Stomach (tissue), 9 donors: ENCODE results near the gene PDX1. TPM values are rescaled to one million over a fixed set of nuclear protein-coding genes. Genes with fewer than 3 reads are reported as not detected.

Source experiments
- DNase-seq, 2 donors: peaks; one replicate each; pipeline versions ENCODE4 v3.0.0 to v3.0.0-alpha.2; 2013 to 2019
- H3K27ac ChIP-seq, 5 donors: fragments of 200-600 bp in 4 of 5; sonication (generic) in 4 of 5; one replicate each; pipeline ENCODE4 v1.5.1; 2013 to 2019; ENCODE audit warnings: mild to moderate bottlenecking in 1 of 5, moderate library complexity in 1 of 5
- H3K27me3 ChIP-seq, 3 donors: fragments of 200-600 bp; sonication (generic); one replicate each; pipeline ENCODE4 v1.5.1; 2017 to 2019; ENCODE audit warnings: mixed run types in 1 of 3
- H3K36me3 ChIP-seq, 4 donors: fragments of 200-600 bp; sonication (generic); 1 replicate in 3 of 4; 2 replicates in 1 of 4; pipeline ENCODE4 v1.5.1; 2016 to 2019
- H3K4me1 ChIP-seq, 4 donors: fragments of 200-600 bp; sonication (generic); one replicate each; pipeline ENCODE4 v1.5.1; 2016 to 2019
- H3K4me3 ChIP-seq, 4 donors: fragments of 200-600 bp; sonication (generic) in 3 of 4; one replicate each; pipeline ENCODE4 v1.5.1; 2016 to 2019; ENCODE audit warnings: mild to moderate bottlenecking in 1 of 4
- H3K9me3 ChIP-seq, 4 donors: fragments of 200-600 bp; sonication (generic); one replicate each; pipeline ENCODE4 v1.5.1; 2016 to 2019
- CTCF ChIP-seq, 7 experiments: fragments of 450-650 bp in 4 of 7; fragments of 200-600 bp in 3 of 7; sonication (generic) in 3 of 7; IDR thresholded peaks; one replicate each; pipeline ENCODE4 v1.5.1; 2016 to 2019; ENCODE audit warnings: antibody characterized with exemption in 7 of 7, control low read depth in 2 of 7, mild to moderate bottlenecking in 1 of 7
- EP300 ChIP-seq: sonication (generic); formaldehyde crosslinking; IDR thresholded peaks from one replicate; pipeline ENCODE4 v1.6.1; 2017; ENCODE audit warnings: antibody characterized with exemption
- POLR2A ChIP-seq, 4 donors: fragments of 450-650 bp; IDR thresholded peaks; one replicate each; pipeline ENCODE4 v1.6.1; 2016; ENCODE audit warnings: antibody characterized with exemption in 4 of 4, control low read depth in 2 of 4, mild to moderate bottlenecking in 1 of 4, moderate library complexity in 1 of 4
- POLR2AphosphoS5 ChIP-seq, 3 donors: sonication (generic); formaldehyde crosslinking; IDR thresholded peaks; one replicate each; pipeline ENCODE4 v1.6.1; 2016; ENCODE audit warnings: antibody characterized with exemption in 3 of 3
- WGBS, 5 donors: extraction: QIAGEN DNeasy Blood & Tissue Kit in 3 of 5; methylation state at CpG; one replicate each; pipeline versions ENCODE4 v1.1.5 to v1.1.7; 2013 to 2018; 5-methylcytosine and 5-hydroxymethylcytosine counted together
- intact Hi-C: fragments of 100-400 bp; cut with DNase I; formaldehyde crosslinking; loops from one replicate; pipeline ENCODE4 v1.15.1; 2023; ENCODE audit warnings: low total_unique reads
- polyA plus RNA-seq, 3 donors: library from polyadenylated mRNA; stranded (reverse); fragments of 200-250 nt; gene quantifications; one replicate each; pipeline ENCODE4 v1.2.3, GENCODE V29; 2013
- total RNA-seq, 5 donors: library from RNA; depleted of rRNA; stranded (reverse); fragments of >200 nt; gene quantifications; one replicate each; pipeline versions ENCODE4 v1.1.0 to v1.2.3, GENCODE V29; 2014 to 2016
- donor health status: healthy with polysubstance abuse.
- donor health status: Bipolar disorder and iron deficiency.
- donor health status: healthy.

Gene PDX1
- total and polyA plus RNA-seq, 8 donors: 0.13 to 1.8 (median 0.92) TPM; not detected in 3

DNA sequence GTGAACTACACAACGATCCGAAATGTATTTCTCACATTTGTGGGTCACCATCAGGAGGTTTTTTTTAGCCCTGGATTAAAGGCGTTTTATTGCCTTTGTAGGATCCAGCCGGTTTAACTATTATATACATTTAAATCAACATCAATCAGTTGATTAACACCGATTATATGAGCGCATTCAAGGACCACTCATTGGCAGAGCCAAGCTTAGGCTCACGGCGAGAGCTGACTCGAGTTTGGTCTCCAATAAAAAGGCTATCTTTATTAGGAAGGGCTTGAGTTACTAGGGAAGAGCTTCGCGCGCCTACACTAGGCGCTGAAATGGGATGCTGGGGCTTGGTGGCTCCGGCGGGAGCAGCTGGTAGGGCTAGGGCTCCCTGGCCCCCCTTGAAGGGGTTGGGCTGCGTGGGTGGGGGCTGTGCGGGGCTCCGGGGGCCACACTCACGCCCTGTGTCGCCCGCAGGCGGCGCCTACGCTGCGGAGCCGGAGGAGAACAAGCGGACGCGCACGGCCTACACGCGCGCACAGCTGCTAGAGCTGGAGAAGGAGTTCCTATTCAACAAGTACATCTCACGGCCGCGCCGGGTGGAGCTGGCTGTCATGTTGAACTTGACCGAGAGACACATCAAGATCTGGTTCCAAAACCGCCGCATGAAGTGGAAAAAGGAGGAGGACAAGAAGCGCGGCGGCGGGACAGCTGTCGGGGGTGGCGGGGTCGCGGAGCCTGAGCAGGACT, 4.2 kb downstream of the PDX1 start:
- intact Hi-C loops: no loop called here
- H3K4me3 ChIP-seq: no peak overlapping the region
- no peaks in the 10 kb centered on the region for H3K36me3 ChIP-seq
- WGBS, 5 donors: 9 to 42% (median 20%) methylated on average over 36 to 48 of the region's 48 CpGs
- H3K27ac ChIP-seq: no peak overlapping the region
- H3K9me3 ChIP-seq: no peaks in the 10 kb centered on the region
- H3K4me1 ChIP-seq: peaks cover 27 to 83% (median 53%) of the 10 kb centered on the region in 4 donors
- DNase-seq: peak in 1 of 2 donors; percentile 72
- H3K27me3 ChIP-seq: peaks cover 44 to 100% (median 99%) of the 10 kb centered on the region in 3 donors
- no peak for TF ChIP-seq POLR2A (IDR thresholded peaks at IDR 0.05)
- no peak for TF ChIP-seq POLR2AphosphoS5 (IDR thresholded peaks at IDR 0.05)
- TF ChIP-seq EP300: no peak
- no peak for TF ChIP-seq CTCF (IDR thresholded peaks at IDR 0.05)

DNA sequence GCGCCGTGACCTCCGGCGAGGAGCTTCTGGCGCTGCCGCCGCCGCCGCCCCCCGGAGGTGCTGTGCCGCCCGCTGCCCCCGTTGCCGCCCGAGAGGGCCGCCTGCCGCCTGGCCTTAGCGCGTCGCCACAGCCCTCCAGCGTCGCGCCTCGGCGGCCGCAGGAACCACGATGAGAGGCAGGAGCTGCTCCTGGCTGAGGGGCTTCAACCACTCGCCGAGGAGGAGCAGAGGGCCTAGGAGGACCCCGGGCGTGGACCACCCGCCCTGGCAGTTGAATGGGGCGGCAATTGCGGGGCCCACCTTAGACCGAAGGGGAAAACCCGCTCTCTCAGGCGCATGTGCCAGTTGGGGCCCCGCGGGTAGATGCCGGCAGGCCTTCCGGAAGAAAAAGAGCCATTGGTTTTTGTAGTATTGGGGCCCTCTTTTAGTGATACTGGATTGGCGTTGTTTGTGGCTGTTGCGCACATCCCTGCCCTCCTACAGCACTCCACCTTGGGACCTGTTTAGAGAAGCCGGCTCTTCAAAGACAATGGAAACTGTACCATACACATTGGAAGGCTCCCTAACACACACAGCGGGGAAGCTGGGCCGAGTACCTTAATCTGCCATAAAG, 4.8 kb downstream of the PDX1 start:
- DNase-seq: no peak
- no peak overlapping the region for H3K27ac ChIP-seq
- 11 to 38% (median 16%) methylated on average over 23 to 46 of the region's 46 CpGs for WGBS, 5 donors
- no peak for TF ChIP-seq CTCF (IDR thresholded peaks at IDR 0.05)
- no peak for TF ChIP-seq POLR2AphosphoS5 (IDR thresholded peaks at IDR 0.05)
- TF ChIP-seq EP300: no peak
- no peak for TF ChIP-seq POLR2A (IDR thresholded peaks at IDR 0.05)
- peaks cover 21 to 77% (median 49%) of the 10 kb centered on the region in 4 donors for H3K4me1 ChIP-seq
- no peak overlapping the region for H3K4me3 ChIP-seq
- H3K9me3 ChIP-seq: no peaks in the 10 kb centered on the region
- peaks cover 47 to 100% (median 99%) of the 10 kb centered on the region in 3 donors for H3K27me3 ChIP-seq
- H3K36me3 ChIP-seq: no peaks in the 10 kb centered on the region
- intact Hi-C loops: no loop called here

- DNase-seq: no peak
- WGBS, 5 donors: 23 to 53% (median 33%) methylated on average over 9 of the region's 9 CpGs
- H3K4me3 ChIP-seq: no peak overlapping the region
- TF ChIP-seq CTCF (IDR thresholded peaks at IDR 0.05) (no peak), POLR2AphosphoS5 (IDR thresholded peaks at IDR 0.05) (no peak), POLR2A (IDR thresholded peaks at IDR 0.05) (no peak), EP300 (no peak)
- no peak overlapping the region for H3K27ac ChIP-seq
- no peaks in the 10 kb centered on the region for H3K36me3 ChIP-seq
- intact Hi-C loops: no loop called here
- H3K27me3 ChIP-seq: peaks cover 40 to 100% (median 97%) of the 10 kb centered on the region in 3 donors
- peaks cover 13 to 69% (median 41%) of the 10 kb centered on the region in 4 donors for H3K4me1 ChIP-seq
- H3K9me3 ChIP-seq: no peaks in the 10 kb centered on the region
Observed at GRCh38 chr13:27925220-27925991, 5.6 kb downstream of the PDX1 start.
